AG08395 (cell line): ENCODE data around the gene PCBP3.

ENCODE experiments used
- DNase-seq: peaks from one replicate; pipeline ENCODE4 v3.0.0; 2012; ENCODE audit warnings: mixed read lengths, low spot score

The PCBP3 gene

GRCh38 chr21:45912611-45913417, 269.3 kb downstream of the PCBP3 start:
- DNase-seq, result no peak

GRCh38 chr21:45913418-45913765, 269.9 kb downstream of the PCBP3 start:
- no peak for DNase-seq

GRCh38 chr21:45913886-45914285, 270.4 kb downstream of the PCBP3 start:
- no peak for DNase-seq

- DNase-seq, result no peak
These were observed 270.9 kb downstream of the PCBP3 start for GRCh38 chr21:45914321-45914845.

- DNase-seq, result no peak
These were observed 272.7 kb downstream of the PCBP3 start for GRCh38 chr21:45916011-45916840.

- DNase-seq, result no peak
These were observed 273.7 kb downstream of the PCBP3 start for GRCh38 chr21:45917241-45917640.

- no peak for DNase-seq
These were observed 274.5 kb downstream of the PCBP3 start for GRCh38 chr21:45918011-45918410.

GRCh38 chr21:45918835-45919447, 275.4 kb downstream of the PCBP3 start:
- DNase-seq, result no peak

GRCh38 chr21:45919593-45919992, 276.1 kb downstream of the PCBP3 start:
- no peak for DNase-seq

- no peak for DNase-seq
These were observed 277.5 kb downstream of the PCBP3 start for GRCh38 chr21:45920824-45921600.

- no peak for DNase-seq
These were observed 278.4 kb downstream of the PCBP3 start for GRCh38 chr21:45921917-45922316.

- no peak for DNase-seq
These were observed 279.1 kb downstream of the PCBP3 start for GRCh38 chr21:45922648-45923047.

- DNase-seq, result peak; percentile 92
These were observed 279.6 kb downstream of the PCBP3 start for GRCh38 chr21:45923146-45923545.

- peak; percentile 15 for DNase-seq
These were observed 282.8 kb downstream of the PCBP3 start for GRCh38 chr21:45926281-45926680.

GRCh38 chr21:45927032-45927431, 283.5 kb downstream of the PCBP3 start:
- DNase-seq, result no peak

- DNase-seq, result no peak
These were observed 284.6 kb downstream of the PCBP3 start for GRCh38 chr21:45927851-45928850.

GRCh38 chr21:45929449-45929848, 285.9 kb downstream of the PCBP3 start:
- no peak for DNase-seq

GRCh38 chr21:45930231-45930760, 286.8 kb downstream of the PCBP3 start:
- no peak for DNase-seq

- DNase-seq, result no peak
These were observed 287.3 kb downstream of the PCBP3 start for GRCh38 chr21:45930792-45931191.

- DNase-seq, result no peak
These were observed 288.0 kb downstream of the PCBP3 start for GRCh38 chr21:45931397-45931969.
